ENCODE results near the gene KLHL3. TPM values are rescaled to one million over a fixed set of nuclear protein-coding genes. Genes with fewer than 3 reads are reported as not detected.

Gene KLHL3
- total RNA-seq, 4 donors from 2014 or later, result 1.7 to 3.8 (median 3.1) TPM

- no peak for DNase-seq
- H3K4me3 ChIP-seq, result no peak overlapping the region
- no peak for TF ChIP-seq POLR2A (IDR thresholded peaks at IDR 0.05)
- TF ChIP-seq CTCF (IDR thresholded peaks at IDR 0.05), result no peak
Observed at GRCh38 chr5:137710086-137710485, 25.8 kb downstream of the KLHL3 start.

GRCh38 chr5:137708796-137709559, 26.9 kb downstream of the KLHL3 start:
- H3K9me3 ChIP-seq, result peaks cover 0 to 2% (median 0%) of the 10 kb centered on the region in 3 donors
- no peaks in the 10 kb centered on the region for H3K27me3 ChIP-seq
- H3K4me1 ChIP-seq, result no peaks in the 10 kb centered on the region
- H3K27ac ChIP-seq, result no peak overlapping the region
- TF ChIP-seq POLR2A (IDR thresholded peaks at IDR 0.05), result no peak
- TF ChIP-seq CTCF (IDR thresholded peaks at IDR 0.05), result no peak
- intact Hi-C loops (cut with DNase I), result no loop called here
- H3K36me3 ChIP-seq, result peaks cover 0 to 20% (median 0%) of the 10 kb centered on the region in 3 donors
- DNase-seq, result no peak
- 95% methylated on average over 2 to 3 of the region's 3 CpGs for WGBS, 2 donors
- no peak overlapping the region for H3K4me3 ChIP-seq

More at GRCh38 chr5:137710086-137710485, 25.8 kb downstream of the KLHL3 start:
- Histone ChIP-seq H3K27me3 (no peaks in the 10 kb centered on the region), H3K27ac (no peak overlapping the region), H3K36me3 (peaks cover 0 to 23% (median 0%) of the 10 kb centered on the region in 3 donors), H3K4me1 (no peaks in the 10 kb centered on the region), H3K9me3 (peaks cover 0 to 5% (median 0%) of the 10 kb centered on the region in 3 donors)
- 85 to 90% methylated on average over 4 to 5 of the region's 5 CpGs for WGBS, 2 donors
- intact Hi-C loops (cut with DNase I), result no loop called here

GRCh38 chr5:137708062-137708461, 27.8 kb downstream of the KLHL3 start:
- no peak for DNase-seq
- intact Hi-C loops (cut with DNase I), result no loop called here
- TF ChIP-seq CTCF (IDR thresholded peaks at IDR 0.05) (no peak), POLR2A (IDR thresholded peaks at IDR 0.05) (no peak)
- no peaks in the 10 kb centered on the region for H3K4me1 ChIP-seq
- 100% methylated on average over 1 of the region's 1 CpG for whole genome bisulfite sequencing, 2 donors
- H3K27ac ChIP-seq, result no peak overlapping the region
- no peaks in the 10 kb centered on the region for H3K27me3 ChIP-seq
- peaks cover 0 to 18% (median 0%) of the 10 kb centered on the region in 3 donors for H3K36me3 ChIP-seq
- no peaks in the 10 kb centered on the region for H3K9me3 ChIP-seq
- no peak overlapping the region for H3K4me3 ChIP-seq

- Histone ChIP-seq H3K36me3 (peaks cover 0 to 18% (median 0%) of the 10 kb centered on the region in 3 donors), H3K27ac (no peak overlapping the region), H3K4me1 (no peaks in the 10 kb centered on the region), H3K27me3 (no peaks in the 10 kb centered on the region), H3K9me3 (no peaks in the 10 kb centered on the region), H3K4me3 (no peak overlapping the region)
- TF ChIP-seq POLR2A (IDR thresholded peaks at IDR 0.05) (no peak), CTCF (IDR thresholded peaks at IDR 0.05) (no peak)
- WGBS, 2 donors, result 69 to 75% methylated on average over 2 of the region's 2 CpGs
- intact Hi-C loops (cut with DNase I), result no loop called here
- no peak for DNase-seq
Observed at GRCh38 chr5:137706841-137707240, 29.0 kb downstream of the KLHL3 start.

- no peaks in the 10 kb centered on the region for H3K4me1 ChIP-seq
- TF ChIP-seq POLR2A (IDR thresholded peaks at IDR 0.05), result no peak
- no peak for TF ChIP-seq CTCF (IDR thresholded peaks at IDR 0.05)
- no peak overlapping the region for H3K4me3 ChIP-seq
Observed at GRCh38 chr5:137705106-137705505, 30.8 kb downstream of the KLHL3 start.

More at GRCh38 chr5:137705106-137705505, 30.8 kb downstream of the KLHL3 start:
- H3K27ac ChIP-seq, result no peak overlapping the region
- no peak for DNase-seq
- peaks cover 0 to 18% (median 0%) of the 10 kb centered on the region in 3 donors for H3K36me3 ChIP-seq
- H3K9me3 ChIP-seq, result no peaks in the 10 kb centered on the region
- intact Hi-C loops (cut with DNase I), result no loop called here
- H3K27me3 ChIP-seq, result no peaks in the 10 kb centered on the region

Data from esophagus squamous epithelium (tissue), 5 donors.